Type B pancreatic cell (in vitro differentiated cells): ENCODE measurements around the gene SPRR2A. TPM values are rescaled to one million over a fixed set of nuclear protein-coding genes. Genes with fewer than 3 reads are reported as not detected.
A peak's percentile ranks its signal among the peaks of the same experiment; 100 is the strongest.

Experiments
- DNase-seq: peaks from one replicate; pipeline ENCODE4 v3.0.0; 2021; ENCODE audit warnings: mixed read lengths; ENCODE audit not compliant: unreplicated experiment; ENCODE audit errors: extremely low spot score
- H3K27ac Mint-ChIP-seq: 2 replicates; pipeline ENCODE4 v1.8.0; 2021; ENCODE audit warnings: mild to moderate bottlenecking, mixed read lengths
- H3K27me3 Mint-ChIP-seq: 2 replicates; pipeline ENCODE4 v1.8.0; 2021; ENCODE audit warnings: mixed read lengths
- H3K36me3 Mint-ChIP-seq: 2 replicates; pipeline ENCODE4 v1.8.0; 2021; ENCODE audit warnings: mixed read lengths
- H3K4me1 Mint-ChIP-seq: one replicate; pipeline ENCODE4 v1.8.0; 2021; ENCODE audit warnings: mixed read lengths; ENCODE audit not compliant: unreplicated experiment
- H3K4me3 Mint-ChIP-seq: 2 replicates; pipeline ENCODE4 v1.8.0; 2021; ENCODE audit warnings: mild to moderate bottlenecking, mixed read lengths
- H3K9me3 Mint-ChIP-seq: 2 replicates; pipeline ENCODE4 v1.8.0; 2021; ENCODE audit warnings: mixed read lengths
- CTCF ChIP-seq: fragments of 200-600 bp; sonication (generic); conservative IDR thresholded peaks from 2 replicates; pipeline ENCODE4 v1.5.0; 2021; ENCODE audit warnings: antibody characterized with exemption, mild to moderate bottlenecking
- total RNA-seq: library from RNA; stranded (reverse); gene quantifications from 2 replicates; pipeline ENCODE4 v1.2.1, GENCODE V29; 2021; ENCODE audit warnings: low replicate concordance

The SPRR2A gene
- total RNA-seq, 1 donor from 2014 or later, result 0.75 TPM

- Mint-ChIP-seq H3K36me3 (no peaks in the 10 kb centered on the region), H3K4me1 (no peaks in the 10 kb centered on the region), H3K9me3 (no peaks in the 10 kb centered on the region), H3K4me3 (peak overlapping the region; percentile 49), H3K27ac (no peak overlapping the region), H3K27me3 (no peaks in the 10 kb centered on the region)
- TF ChIP-seq CTCF, result no peak
- DNase-seq, result no peak
Measured at GRCh38 chr1:153032677-153033308, 24.5 kb downstream of the SPRR2A start.

- H3K27me3 Mint-ChIP-seq, result no peaks in the 10 kb centered on the region
- no peaks in the 10 kb centered on the region for H3K4me1 Mint-ChIP-seq
- H3K4me3 Mint-ChIP-seq, result no peak overlapping the region
- H3K9me3 Mint-ChIP-seq, result no peaks in the 10 kb centered on the region
- TF ChIP-seq CTCF, result no peak
- H3K27ac Mint-ChIP-seq, result no peak overlapping the region
- H3K36me3 Mint-ChIP-seq, result no peaks in the 10 kb centered on the region
- DNase-seq, result no peak
Measured at GRCh38 chr1:153032073-153032472, 25.2 kb downstream of the SPRR2A start.

GRCh38 chr1:153030895-153031294 is 26.4 kb downstream of the SPRR2A start, which contains the start of gene SPRR1B:
SPRR1B (plus strand) TSS chr1:153031203; CDS start chr1:153032346, 1,143 bp downstream.
- H3K9me3 Mint-ChIP-seq, result no peaks in the 10 kb centered on the region
- TF ChIP-seq CTCF, result no peak
- no peak within 1 kb of the TSS for H3K27ac Mint-ChIP-seq
- no peaks in the 10 kb centered on the region for H3K36me3 Mint-ChIP-seq
- no peak for DNase-seq
- no peaks in the 10 kb centered on the region for H3K4me1 Mint-ChIP-seq
- H3K27me3 Mint-ChIP-seq, result no peaks in the 10 kb centered on the region
- H3K4me3 Mint-ChIP-seq, result peak within 1 kb of the TSS; percentile 26

GRCh38 chr1:153028766-153029165 is 28.5 kb downstream of the SPRR2A start:
- DNase-seq, result no peak
- no peak overlapping the region for H3K4me3 Mint-ChIP-seq
- no peaks in the 10 kb centered on the region for H3K9me3 Mint-ChIP-seq
- TF ChIP-seq CTCF, result no peak
- no peaks in the 10 kb centered on the region for H3K4me1 Mint-ChIP-seq
- no peak overlapping the region for H3K27ac Mint-ChIP-seq
- H3K36me3 Mint-ChIP-seq, result no peaks in the 10 kb centered on the region
- no peaks in the 10 kb centered on the region for H3K27me3 Mint-ChIP-seq

GRCh38 chr1:153025797-153026196 is 31.5 kb downstream of the SPRR2A start:
- Mint-ChIP-seq H3K36me3 (no peaks in the 10 kb centered on the region), H3K27me3 (no peaks in the 10 kb centered on the region), H3K4me3 (no peak overlapping the region), H3K4me1 (no peaks in the 10 kb centered on the region), H3K27ac (no peak overlapping the region), H3K9me3 (no peaks in the 10 kb centered on the region)
- no peak for TF ChIP-seq CTCF
- no peak for DNase-seq
